HUES64 (cell line): ENCODE results near the gene RMI2.

ENCODE experiments used
- H3K27ac ChIP-seq: 2 replicates; pipeline ENCODE4 v1.7.0; 2013; ENCODE audit warnings: low read depth, low read length, inconsistent platforms
- H3K27me3 ChIP-seq: 2 replicates; pipeline ENCODE4 v1.6.1; 2013; ENCODE audit warnings: mild to moderate bottlenecking, low read length; ENCODE audit not compliant: insufficient read depth
- H3K36me3 ChIP-seq: 2 replicates; pipeline ENCODE4 v1.6.1; 2013; ENCODE audit warnings: mild to moderate bottlenecking, low read length; ENCODE audit not compliant: insufficient read depth
- H3K4me1 ChIP-seq: 2 replicates; pipeline ENCODE4 v1.6.1; 2013; ENCODE audit warnings: mild to moderate bottlenecking, low read length, moderate library complexity; ENCODE audit not compliant: insufficient read depth
- H3K4me3 ChIP-seq: 2 replicates; pipeline ENCODE4 v1.5.1; 2013; ENCODE audit warnings: mild to moderate bottlenecking, low read length, moderate library complexity
- H3K9ac ChIP-seq: 2 replicates; pipeline ENCODE4 v1.6.1; 2013; ENCODE audit warnings: mild to moderate bottlenecking, low read depth, low read length
- H3K9me3 ChIP-seq: 2 replicates; pipeline ENCODE4 v1.6.1; 2013; ENCODE audit warnings: low read depth, low read length; ENCODE audit not compliant: insufficient read depth
- WGBS: fragments of 150-250, 120-280 bp; methylation state at CpG from one replicate; pipeline ENCODE4 v1.1.7; 2013; ENCODE audit warnings: missing lambda C conversion rate; 5-methylcytosine and 5-hydroxymethylcytosine counted together

The RMI2 gene

DNA sequence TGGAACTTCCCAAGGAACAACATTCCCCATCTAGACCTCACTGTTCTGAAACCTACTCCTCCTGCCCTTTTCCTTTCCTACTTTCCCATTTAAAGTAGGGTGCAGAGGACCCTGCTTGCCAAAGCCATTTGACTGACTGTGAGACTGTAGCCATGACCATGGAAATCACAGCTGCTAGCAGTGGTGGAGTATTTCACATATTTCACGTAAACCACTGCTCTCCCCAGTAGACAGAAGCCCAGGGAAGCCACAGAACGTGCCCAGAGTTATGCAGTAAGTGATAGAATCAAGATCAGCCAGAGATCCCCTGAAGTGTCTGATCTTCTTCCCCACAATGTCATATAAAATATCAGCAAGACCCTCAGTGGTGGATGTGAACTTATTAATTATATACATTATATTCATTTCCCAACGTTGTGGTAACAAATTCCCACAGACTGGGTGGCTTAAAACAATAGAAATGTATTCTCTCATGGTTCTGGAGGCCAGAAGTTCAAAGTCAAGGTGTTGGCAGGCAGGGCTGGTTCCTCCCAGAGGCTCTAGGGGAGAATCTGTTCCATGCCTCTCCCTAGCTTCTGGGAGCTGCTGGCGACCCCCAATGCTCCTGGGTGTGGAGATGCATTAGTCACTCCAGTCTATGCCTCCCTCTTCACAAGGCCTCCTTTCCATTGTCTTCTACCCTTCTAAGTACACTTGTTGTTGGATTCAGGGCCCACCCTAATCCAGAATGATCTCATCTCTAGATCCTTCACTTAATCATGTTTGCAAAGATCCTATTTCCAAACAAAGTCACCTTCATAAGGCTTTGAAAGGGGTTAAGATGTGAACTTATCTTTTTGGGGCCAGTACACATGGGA, 43.4 kb upstream of the RMI2 start:
- Histone ChIP-seq H3K9ac (no peak overlapping the region), H3K4me1 (peaks cover 10% of the 10 kb centered on the region), H3K36me3 (no peaks in the 10 kb centered on the region), H3K9me3 (no peaks in the 10 kb centered on the region), H3K27me3 (no peaks in the 10 kb centered on the region), H3K27ac (no peak overlapping the region), H3K4me3 (no peak overlapping the region)
- 85% methylated on average over 4 of the region's 4 CpGs for WGBS

DNA sequence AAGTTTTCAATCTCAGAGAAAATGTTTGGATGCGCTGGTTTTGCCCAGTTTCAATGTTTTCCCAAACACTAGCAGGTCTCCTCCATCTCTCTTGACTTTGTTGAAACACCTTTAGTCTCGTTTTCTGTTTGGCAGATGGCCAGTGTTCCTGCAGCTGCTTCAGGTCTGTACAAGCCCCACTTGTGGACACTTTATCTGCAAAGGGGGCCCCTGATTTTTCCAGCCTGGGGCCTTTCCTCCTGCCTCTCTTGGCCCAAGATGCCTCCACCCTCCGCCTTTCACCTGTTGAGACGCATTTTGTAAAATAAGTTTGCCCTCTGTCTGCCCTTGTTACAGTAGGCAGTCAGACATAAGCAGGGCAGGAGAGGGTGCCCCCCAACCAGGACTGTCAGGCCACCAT, 42.3 kb upstream of the RMI2 start:
- Histone ChIP-seq H3K27ac (no peak overlapping the region), H3K4me1 (no peaks in the 10 kb centered on the region), H3K9me3 (no peaks in the 10 kb centered on the region), H3K27me3 (no peaks in the 10 kb centered on the region), H3K4me3 (no peak overlapping the region), H3K9ac (no peak overlapping the region), H3K36me3 (no peaks in the 10 kb centered on the region)
- 96% methylated on average over 4 of the region's 4 CpGs for WGBS

DNA sequence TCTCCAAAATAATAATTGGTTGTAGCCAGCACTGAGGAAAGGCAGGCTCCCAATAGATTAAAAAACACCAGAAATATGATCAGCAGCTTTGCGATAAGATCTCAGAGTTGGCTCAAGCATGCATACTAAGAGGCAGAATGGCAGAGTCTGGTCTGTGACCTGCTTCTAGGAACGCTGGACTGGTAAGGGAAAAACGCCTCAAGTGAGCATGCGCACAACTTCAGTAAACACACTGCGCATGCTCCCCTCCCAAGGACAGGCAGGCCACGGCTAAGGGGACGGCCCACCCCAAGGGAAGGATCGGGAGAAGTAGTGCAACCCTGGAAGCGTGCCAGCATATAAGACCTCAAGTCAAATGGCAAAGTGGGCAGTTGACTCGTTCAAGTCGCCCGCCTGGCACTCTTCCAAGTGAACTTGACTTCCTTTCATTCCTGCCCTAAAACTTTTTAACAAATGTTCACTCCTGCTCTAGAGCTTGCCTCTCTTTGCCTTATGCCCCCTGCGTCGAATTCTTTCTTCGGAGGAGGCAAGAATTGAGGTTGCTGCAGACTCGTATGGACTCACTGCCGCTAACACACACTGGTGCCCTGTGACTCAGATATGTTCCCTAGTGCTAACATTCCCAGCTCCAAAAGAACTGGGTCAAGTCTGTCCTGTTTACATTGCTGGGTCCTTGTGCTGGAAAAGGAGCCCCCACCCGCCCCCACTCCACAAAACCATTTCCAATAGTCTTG, 41.7 kb upstream of the RMI2 start:
- Histone ChIP-seq H3K4me3 (no peak overlapping the region), H3K27ac (no peak overlapping the region)
- WGBS, result 93% methylated on average over 18 of the region's 18 CpGs

DNA sequence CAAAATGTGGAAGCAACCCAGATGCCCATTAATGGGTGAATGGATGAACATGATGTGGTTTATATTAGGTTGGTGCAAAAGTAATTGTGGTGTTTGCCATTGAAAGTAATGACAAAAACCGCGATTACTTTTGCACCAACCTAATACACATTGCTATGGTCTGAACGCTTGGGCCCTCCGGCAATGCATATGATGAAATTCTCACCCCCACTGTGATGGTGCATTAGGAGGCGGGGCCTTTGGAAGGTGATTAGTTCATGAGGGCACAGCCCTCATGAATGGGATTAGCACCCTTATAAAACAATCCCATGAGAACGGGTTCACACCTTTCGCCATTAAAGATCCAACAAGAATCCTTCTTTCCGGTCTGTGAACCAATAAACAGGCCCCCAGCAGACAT, 38.9 kb upstream of the RMI2 start:
- Histone ChIP-seq H3K4me3 (no peak overlapping the region), H3K36me3 (no peaks in the 10 kb centered on the region), H3K27me3 (no peaks in the 10 kb centered on the region), H3K27ac (no peak overlapping the region), H3K9me3 (no peaks in the 10 kb centered on the region), H3K9ac (no peak overlapping the region), H3K4me1 (no peaks in the 10 kb centered on the region)
- 76% methylated on average over 5 of the region's 8 CpGs for WGBS

More for the DNA sequence above, 41.7 kb upstream of the RMI2 start:
- H3K27me3 ChIP-seq, result no peaks in the 10 kb centered on the region
- H3K9ac ChIP-seq, result no peak overlapping the region
- no peaks in the 10 kb centered on the region for H3K36me3 ChIP-seq
- no peaks in the 10 kb centered on the region for H3K4me1 ChIP-seq
- H3K9me3 ChIP-seq, result no peaks in the 10 kb centered on the region

DNA sequence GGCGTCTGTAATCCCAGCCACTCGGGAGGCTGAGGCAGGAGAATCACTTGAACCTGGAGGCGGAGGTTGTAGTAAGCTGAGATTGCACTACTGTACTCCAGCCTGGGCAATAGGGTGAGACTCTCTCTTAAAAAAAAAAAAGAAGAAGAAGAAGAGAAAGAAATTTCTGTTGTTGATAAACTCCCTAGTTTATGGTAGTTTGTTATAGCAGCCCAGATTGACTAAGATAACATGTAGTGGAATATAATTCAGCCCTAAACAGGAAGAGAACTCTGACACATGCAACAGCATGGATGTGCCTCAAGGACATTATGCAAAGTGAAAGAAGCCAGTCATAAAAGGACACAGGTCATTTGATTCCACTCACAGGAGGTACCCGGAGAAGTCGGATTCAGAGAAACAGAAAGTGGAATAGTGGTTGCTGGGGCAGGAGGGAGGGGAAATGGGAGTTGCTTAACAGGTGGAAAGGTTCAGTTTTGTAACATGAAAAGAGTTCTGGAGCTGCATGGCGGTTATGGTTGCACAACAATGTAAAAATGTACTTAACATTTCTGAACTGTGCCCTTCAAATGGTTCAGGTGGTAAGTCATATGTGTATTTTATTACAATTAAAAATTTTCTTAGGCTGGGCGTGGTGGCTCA, 38.1 kb upstream of the RMI2 start:
- no peaks in the 10 kb centered on the region for H3K4me1 ChIP-seq
- H3K36me3 ChIP-seq, result no peaks in the 10 kb centered on the region
- no peak overlapping the region for H3K27ac ChIP-seq
- no peak overlapping the region for H3K9ac ChIP-seq
- H3K27me3 ChIP-seq, result no peaks in the 10 kb centered on the region
- no peaks in the 10 kb centered on the region for H3K9me3 ChIP-seq
- H3K4me3 ChIP-seq, result no peak overlapping the region
- 87% methylated on average over 7 of the region's 7 CpGs for WGBS

DNA sequence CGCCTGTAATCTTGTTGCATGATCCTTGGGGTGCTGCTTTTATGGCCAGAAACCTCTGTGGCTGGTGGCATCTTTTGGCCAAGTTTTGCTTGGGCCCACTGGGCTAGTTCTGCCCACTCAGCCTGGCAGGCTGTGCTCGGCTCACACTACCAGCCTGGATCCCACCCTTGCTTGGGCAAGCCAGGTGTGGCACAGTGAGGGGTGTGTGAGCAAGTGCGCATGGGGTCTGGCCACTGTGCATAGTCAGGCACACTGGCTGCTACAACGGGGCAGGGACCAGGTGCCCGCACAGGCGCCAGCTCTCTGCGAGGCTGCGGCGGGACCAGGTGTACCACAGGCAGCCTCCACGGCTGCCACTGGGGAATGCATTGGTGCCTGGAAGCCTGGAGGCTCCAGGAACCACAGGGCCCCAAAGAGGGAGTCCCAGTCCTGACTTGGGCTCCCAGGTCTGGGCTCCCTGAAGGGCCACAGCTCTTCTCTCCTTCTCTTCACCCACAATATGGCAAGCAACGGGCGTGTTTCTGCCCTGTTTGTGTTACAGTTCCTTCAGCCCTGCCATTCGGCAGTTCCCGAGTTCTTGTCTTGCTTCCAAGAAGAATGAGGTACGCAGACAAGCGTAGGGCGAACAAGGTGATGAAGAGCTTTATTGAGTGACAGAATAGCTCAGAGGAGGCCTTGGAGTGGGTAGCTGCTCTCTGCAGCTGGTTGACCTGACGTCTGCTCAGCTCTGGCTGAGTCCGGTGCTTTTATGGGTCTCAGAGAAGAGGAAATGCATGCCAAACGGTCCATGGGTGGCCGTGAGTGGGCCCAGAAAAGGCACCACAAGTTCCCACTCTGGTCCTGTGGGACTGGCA, 37.4 kb upstream of the RMI2 start:
- Histone ChIP-seq H3K27ac (no peak overlapping the region), H3K9me3 (no peaks in the 10 kb centered on the region), H3K9ac (no peak overlapping the region), H3K27me3 (no peaks in the 10 kb centered on the region), H3K4me3 (no peak overlapping the region), H3K36me3 (no peaks in the 10 kb centered on the region), H3K4me1 (peaks cover 5% of the 10 kb centered on the region)
- WGBS, result 91% methylated on average over 21 of the region's 21 CpGs

DNA sequence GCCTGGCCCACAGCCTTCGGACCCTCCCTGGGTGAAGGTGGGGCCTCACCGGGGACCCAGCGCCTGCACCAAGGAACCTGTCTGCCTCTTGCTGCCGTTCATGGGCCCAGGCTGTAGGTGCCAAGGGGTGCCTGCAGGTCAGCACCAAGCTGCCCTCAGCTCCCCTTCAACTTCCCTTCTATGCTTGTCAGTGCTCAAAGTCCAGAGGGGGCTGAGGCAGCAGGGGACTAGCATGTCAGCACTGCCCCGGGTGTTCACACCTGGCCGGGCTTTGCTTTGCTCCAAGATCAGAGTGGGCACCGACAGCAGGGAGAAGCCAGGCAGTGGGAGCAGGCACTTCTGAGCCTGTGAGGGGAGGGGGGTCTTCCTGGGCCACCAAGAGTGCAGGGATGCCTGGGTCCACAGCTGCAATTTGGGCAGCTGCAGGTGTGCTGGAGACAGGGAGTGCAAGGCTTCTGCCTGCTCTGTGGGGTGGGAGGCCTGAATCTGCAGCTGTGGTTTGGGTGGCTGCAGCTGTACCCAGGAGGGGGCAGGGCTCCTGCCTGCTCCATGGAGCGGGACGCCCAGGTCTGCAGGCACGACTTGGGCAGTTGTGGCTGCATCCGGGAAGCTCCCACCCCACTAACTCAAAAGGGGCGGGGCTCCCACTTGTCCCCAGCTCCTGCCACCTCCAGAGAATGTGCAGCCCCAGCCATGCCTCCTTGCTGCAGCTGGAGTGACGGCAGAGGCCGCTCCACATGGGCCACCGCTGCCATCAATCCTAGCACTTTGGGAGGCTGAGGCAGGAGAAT, 36.6 kb upstream of the RMI2 start:
- 84% methylated on average over 15 of the region's 15 CpGs for WGBS
- H3K36me3 ChIP-seq, result no peaks in the 10 kb centered on the region
- no peak overlapping the region for H3K4me3 ChIP-seq
- no peaks in the 10 kb centered on the region for H3K9me3 ChIP-seq
- H3K27me3 ChIP-seq, result no peaks in the 10 kb centered on the region
- H3K9ac ChIP-seq, result no peak overlapping the region
- H3K4me1 ChIP-seq, result peaks cover 14% of the 10 kb centered on the region
- H3K27ac ChIP-seq, result no peak overlapping the region

DNA sequence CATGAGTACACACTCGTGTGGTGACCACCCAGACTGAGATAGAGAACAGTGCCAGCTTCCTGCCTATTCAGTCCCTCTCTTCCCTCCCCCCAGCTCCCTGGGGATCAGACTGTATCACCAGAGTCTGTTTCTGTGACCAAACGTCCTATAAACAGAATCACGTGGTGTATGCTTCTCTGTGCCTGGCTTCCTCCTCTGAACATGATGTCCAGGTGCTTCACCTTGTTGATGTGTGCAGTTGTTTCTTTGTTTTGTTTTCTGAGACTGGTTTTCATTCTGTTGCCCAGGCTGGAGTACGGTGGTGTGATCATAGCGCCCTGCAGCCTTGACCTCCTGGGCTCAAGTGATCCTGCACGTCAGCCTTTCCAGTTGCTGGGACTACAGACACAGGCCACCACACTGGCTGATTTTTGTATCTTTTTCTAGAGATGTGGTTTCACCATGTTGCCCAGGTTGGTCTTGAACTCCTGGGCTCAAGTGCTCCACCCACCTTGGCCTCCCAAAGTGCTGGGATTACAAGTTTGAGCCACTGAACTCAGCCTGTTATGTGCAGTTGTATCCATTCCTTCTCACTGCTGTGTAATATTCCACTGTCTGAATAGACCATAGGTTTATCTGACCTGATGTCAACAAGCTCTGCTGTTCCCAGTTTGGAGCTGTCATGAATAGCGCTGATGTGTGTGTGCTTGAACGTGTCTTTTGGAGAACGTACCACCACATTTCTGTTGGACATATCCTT, 35.2 kb upstream of the RMI2 start:
- H3K9ac ChIP-seq, result no peak overlapping the region
- H3K36me3 ChIP-seq, result no peaks in the 10 kb centered on the region
- H3K4me3 ChIP-seq, result no peak overlapping the region
- WGBS, result 89% methylated on average over 9 of the region's 9 CpGs
- H3K4me1 ChIP-seq, result peaks cover 27% of the 10 kb centered on the region
- no peaks in the 10 kb centered on the region for H3K27me3 ChIP-seq
- no peak overlapping the region for H3K27ac ChIP-seq
- H3K9me3 ChIP-seq, result no peaks in the 10 kb centered on the region

DNA sequence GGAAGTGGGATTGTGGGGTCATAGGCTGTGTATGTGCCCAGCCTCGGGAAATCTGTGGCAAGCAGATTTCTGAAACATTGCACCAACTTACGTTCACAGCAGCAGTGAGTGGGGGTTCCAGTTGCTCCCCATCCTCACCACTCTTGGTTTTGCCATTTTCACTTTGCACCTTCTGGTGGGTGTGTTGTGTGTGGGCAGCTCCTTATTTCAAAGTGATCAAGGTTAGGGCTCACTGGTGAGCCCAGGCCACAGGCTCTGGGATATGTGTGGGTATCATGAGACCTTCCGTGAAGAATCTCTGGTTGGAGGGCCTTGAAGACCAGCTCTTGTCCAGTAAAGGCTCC, 34.7 kb upstream of the RMI2 start:
- no peak overlapping the region for H3K27ac ChIP-seq
- 97% methylated on average over 3 of the region's 3 CpGs for WGBS
- no peaks in the 10 kb centered on the region for H3K9me3 ChIP-seq
- H3K4me3 ChIP-seq, result no peak overlapping the region
- H3K4me1 ChIP-seq, result peaks cover 30% of the 10 kb centered on the region
- H3K36me3 ChIP-seq, result no peaks in the 10 kb centered on the region
- no peak overlapping the region for H3K9ac ChIP-seq
- H3K27me3 ChIP-seq, result no peaks in the 10 kb centered on the region
